Parathyroid adenoma (tissue), 2 donors: Measurements from ENCODE around the gene MAN1A1.

Experiments
- H2AFZ ChIP-seq: fragments of 300-600 bp; sonication (generic); one replicate; pipeline ENCODE4 v1.7.0; 2017; ENCODE audit warnings: antibody characterized with exemption, mild to moderate bottlenecking
- H3K27ac ChIP-seq: fragments of 300-600 bp; sonication (generic); one replicate; pipeline ENCODE4 v1.7.0; 2017
- H3K27me3 ChIP-seq: fragments of 300-600 bp; sonication (generic); one replicate; pipeline ENCODE4 v1.7.0; 2017; ENCODE audit warnings: low read length; ENCODE audit not compliant: control insufficient read depth, insufficient read depth
- H3K36me3 ChIP-seq: fragments of 300-600 bp; sonication (generic); one replicate; pipeline ENCODE4 v1.7.0; 2017; ENCODE audit warnings: low read length; ENCODE audit not compliant: control insufficient read depth, insufficient read depth
- H3K4me1 ChIP-seq: fragments of 300-600 bp; sonication (generic); one replicate; pipeline ENCODE4 v1.7.0; 2017; ENCODE audit warnings: control low read depth
- H3K4me2 ChIP-seq: fragments of 300-600 bp; sonication (generic); one replicate; pipeline ENCODE4 v1.7.0; 2017; ENCODE audit warnings: low read length
- H3K4me3 ChIP-seq: fragments of 300-600 bp; sonication (generic); one replicate; pipeline ENCODE4 v1.7.0; 2017; ENCODE audit warnings: low read depth, low read length
- H3K79me2 ChIP-seq: fragments of 300-600 bp; sonication (generic); one replicate; pipeline ENCODE4 v1.7.0; 2017; ENCODE audit warnings: control low read depth
- H3K9ac ChIP-seq: fragments of 300-600 bp; sonication (generic); one replicate; pipeline ENCODE4 v1.7.0; 2017; ENCODE audit warnings: mild to moderate bottlenecking
- H3K9me3 ChIP-seq: fragments of 300-600 bp; sonication (generic); one replicate; pipeline ENCODE4 v1.7.0; 2017; ENCODE audit warnings: low read length; ENCODE audit not compliant: control insufficient read depth
- TF ChIP-seq, protein P1 (sequence below): fragments of 300-600 bp; sonication (generic); IDR thresholded peaks from one replicate; pipeline ENCODE4 v1.7.0; 2017; ENCODE audit warnings: antibody characterized with exemption, mild to moderate bottlenecking
- donor health status: primary hyperparathyroidism.

The MAN1A1 gene

DNA sequence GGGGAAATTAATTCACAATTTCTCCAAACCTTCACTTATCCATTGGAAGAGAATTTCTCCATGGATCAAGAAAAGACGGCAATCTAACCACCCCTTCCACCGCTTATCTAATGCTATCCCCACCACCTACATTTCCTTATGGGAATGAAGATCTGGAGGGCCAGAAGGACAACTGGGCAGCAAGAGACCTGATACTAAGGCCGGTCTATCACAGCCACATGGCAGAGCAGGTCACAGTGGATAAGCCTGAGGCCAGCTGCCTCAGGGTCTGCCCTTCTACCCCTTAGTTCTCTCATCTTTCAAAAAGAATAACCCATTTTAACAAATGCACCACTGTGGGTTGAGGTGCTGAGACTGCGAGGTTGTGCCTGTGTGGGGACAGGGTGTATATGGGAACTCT lies 37.1 kb downstream of the MAN1A1 start:
- no peaks in the 10 kb centered on the region for H3K36me3 ChIP-seq
- no peaks in the 10 kb centered on the region for H3K79me2 ChIP-seq
- peak overlapping the region; percentile 17 for H3K27ac ChIP-seq

DNA sequence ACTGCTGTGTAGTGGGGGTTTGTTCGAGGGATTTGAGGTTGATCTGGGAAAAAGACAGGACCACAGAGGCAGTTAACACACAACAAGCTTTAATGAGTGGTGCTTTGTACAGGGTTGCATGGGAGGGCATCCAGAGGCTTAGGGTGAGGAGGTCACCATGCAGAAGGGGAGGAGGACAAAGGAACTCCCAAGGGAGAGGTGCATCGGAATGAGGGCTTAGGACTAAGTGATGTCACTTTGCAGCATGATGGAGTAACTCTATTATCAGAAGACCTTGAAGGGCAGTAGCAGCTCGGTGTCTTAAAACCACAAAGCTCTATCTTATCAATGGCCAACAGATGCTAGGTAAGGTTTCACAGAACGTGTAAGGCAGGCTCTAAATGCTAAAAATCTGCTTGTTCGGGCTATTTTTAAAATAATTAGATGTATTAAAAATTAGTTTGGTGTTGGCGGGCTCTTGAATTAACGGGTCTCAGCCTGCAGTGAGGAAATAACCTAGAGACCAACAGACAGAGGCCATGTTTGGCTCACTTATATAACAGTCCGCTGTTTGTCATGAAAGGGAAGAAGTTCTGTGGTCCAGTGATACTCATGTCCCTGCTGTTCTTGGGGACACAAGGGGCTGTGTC lies 37.9 kb downstream of the MAN1A1 start:
- H3K9ac ChIP-seq = no peak overlapping the region
- no peak overlapping the region for H3K4me2 ChIP-seq
- H3K36me3 ChIP-seq = no peaks in the 10 kb centered on the region
- peaks cover 4% of the 10 kb centered on the region for H3K4me1 ChIP-seq
- no peaks in the 10 kb centered on the region for H3K27me3 ChIP-seq
- H3K9me3 ChIP-seq = no peaks in the 10 kb centered on the region
- TF ChIP-seq, protein P1, sequence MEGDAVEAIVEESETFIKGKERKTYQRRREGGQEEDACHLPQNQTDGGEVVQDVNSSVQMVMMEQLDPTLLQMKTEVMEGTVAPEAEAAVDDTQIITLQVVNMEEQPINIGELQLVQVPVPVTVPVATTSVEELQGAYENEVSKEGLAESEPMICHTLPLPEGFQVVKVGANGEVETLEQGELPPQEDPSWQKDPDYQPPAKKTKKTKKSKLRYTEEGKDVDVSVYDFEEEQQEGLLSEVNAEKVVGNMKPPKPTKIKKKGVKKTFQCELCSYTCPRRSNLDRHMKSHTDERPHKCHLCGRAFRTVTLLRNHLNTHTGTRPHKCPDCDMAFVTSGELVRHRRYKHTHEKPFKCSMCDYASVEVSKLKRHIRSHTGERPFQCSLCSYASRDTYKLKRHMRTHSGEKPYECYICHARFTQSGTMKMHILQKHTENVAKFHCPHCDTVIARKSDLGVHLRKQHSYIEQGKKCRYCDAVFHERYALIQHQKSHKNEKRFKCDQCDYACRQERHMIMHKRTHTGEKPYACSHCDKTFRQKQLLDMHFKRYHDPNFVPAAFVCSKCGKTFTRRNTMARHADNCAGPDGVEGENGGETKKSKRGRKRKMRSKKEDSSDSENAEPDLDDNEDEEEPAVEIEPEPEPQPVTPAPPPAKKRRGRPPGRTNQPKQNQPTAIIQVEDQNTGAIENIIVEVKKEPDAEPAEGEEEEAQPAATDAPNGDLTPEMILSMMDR = no peak
- H3K4me3 ChIP-seq = no peak overlapping the region
- H3K27ac ChIP-seq = no peak overlapping the region
- no peak overlapping the region for H2AFZ ChIP-seq
- H3K79me2 ChIP-seq = no peaks in the 10 kb centered on the region

More for the DNA sequence above, 37.1 kb downstream of the MAN1A1 start:
- H3K9ac ChIP-seq = no peak overlapping the region
- H3K27me3 ChIP-seq = no peaks in the 10 kb centered on the region
- no peak overlapping the region for H3K4me3 ChIP-seq
- TF ChIP-seq, protein P1 = no peak
- peaks cover 4% of the 10 kb centered on the region for H3K4me1 ChIP-seq
- H3K9me3 ChIP-seq = no peaks in the 10 kb centered on the region
- H2AFZ ChIP-seq = no peak overlapping the region
- H3K4me2 ChIP-seq = no peak overlapping the region

DNA sequence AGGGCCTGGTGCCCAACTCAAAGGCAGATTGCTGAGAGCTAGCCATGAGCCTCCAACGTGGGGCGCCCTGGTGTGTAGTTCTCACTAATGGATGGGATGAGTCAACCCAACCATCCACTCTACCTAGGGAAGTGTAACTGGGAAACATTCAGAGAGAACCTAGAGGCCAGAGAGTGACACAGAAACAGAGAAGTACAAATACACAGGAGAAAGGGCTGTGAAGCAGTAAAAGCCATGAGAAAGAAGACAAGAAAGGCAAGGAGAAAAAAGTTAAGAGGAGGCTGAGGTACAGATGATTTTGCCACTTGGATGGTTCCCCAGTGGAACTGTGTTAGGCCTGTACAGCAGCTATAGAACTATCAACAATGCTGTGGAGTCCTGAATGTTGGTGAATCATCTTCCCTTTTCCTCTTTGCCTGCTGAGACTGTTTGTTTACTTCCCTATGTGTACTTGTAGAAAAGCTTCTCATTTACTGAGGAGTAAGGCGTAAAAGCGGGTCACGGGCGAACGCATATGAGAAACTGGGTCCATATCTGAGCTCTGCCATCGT lies 39.0 kb downstream of the MAN1A1 start:
- Histone ChIP-seq H3K4me2 (peak overlapping the region; percentile 11), H3K9me3 (no peaks in the 10 kb centered on the region), H3K79me2 (no peaks in the 10 kb centered on the region), H3K9ac (no peak overlapping the region), H3K27me3 (no peaks in the 10 kb centered on the region), H3K27ac (no peak overlapping the region), H2AFZ (no peak overlapping the region), H3K4me3 (no peak overlapping the region), H3K4me1 (peaks cover 4% of the 10 kb centered on the region), H3K36me3 (no peaks in the 10 kb centered on the region)
- TF ChIP-seq, protein P1 = no peak

DNA sequence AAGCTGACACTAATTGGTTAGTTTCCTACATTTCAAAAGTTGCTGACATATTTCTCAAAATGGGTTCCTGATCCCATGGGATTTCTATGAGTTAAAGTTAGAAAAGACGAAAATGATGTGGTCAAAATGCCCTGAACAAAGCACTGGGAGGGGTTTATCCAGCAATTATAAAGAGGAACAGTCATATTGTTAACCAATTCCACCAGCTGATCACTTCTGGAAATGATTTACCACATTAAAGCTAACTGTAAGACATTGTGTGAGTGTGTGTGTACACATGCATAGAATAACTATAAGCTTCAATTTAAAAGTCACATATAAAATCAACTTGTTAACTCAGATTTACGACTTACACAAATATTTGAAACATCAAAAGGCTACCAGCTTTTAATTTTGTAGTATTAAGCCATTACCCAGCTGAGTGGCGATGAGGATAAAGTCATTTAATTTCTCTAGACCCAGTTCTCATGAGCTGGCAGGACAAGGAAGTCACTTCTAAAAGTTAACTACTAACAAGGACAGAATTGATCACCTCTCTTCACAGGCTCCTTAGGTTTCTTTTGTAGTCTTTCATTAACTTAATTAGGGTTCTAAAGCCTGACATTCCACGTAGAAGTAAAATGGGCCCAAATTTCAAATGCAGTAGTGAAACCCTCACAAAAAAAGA lies 40.4 kb downstream of the MAN1A1 start:
- Histone ChIP-seq H2AFZ (no peak overlapping the region), H3K79me2 (no peaks in the 10 kb centered on the region), H3K27ac (no peak overlapping the region), H3K4me2 (no peak overlapping the region), H3K9me3 (no peaks in the 10 kb centered on the region), H3K4me1 (peaks cover 4% of the 10 kb centered on the region), H3K36me3 (no peaks in the 10 kb centered on the region), H3K9ac (no peak overlapping the region), H3K27me3 (no peaks in the 10 kb centered on the region), H3K4me3 (no peak overlapping the region)
- TF ChIP-seq, protein P1 = no peak
